Measurements from ENCODE around the gene DYSF.

DNA sequence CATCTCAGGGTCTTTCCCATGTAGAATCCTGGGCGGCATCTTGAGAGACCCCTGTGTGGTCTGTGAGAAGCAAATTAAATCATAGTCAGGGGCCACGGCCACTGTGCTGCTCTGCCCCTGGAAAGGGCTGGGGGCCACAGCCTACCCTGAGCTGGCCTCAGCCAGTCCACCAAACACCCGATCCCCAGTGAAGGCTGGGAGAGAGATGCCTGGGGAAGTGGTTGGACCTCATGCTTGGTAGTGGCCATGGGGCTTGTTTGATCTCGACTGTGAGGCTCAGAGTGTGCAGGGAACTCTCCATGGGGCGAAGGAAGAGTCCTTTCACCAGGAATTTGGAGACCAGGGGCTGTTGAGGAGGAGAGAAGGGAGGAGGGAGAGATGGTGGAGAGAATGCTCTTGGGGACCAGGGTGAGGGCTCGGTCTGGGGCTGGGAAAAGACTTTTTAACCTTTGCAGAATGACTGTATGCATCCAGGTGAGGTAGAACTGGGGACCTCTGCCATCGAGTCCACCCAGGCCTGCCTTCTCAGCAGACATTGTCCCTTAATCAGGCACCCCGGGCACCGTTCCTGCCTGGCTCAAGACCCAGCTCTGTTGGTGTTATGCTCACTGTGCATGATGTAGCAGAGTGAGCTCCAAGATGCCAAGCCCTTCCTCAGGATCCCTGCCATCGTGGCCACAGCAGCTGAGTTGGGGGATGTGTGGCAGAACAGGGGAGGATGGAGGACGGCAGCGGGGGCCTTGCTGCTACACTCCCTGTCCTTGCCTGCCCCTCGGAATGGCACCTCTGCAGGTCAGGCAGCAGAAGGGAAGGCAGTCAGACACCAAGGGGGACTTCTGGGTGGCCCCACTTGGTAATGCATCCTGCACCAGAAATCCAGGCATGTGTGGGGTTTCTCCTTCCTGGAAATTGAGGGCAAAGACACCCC, 249.9 kb downstream of the DYSF start:
- TF ChIP-seq CTCF (IDR thresholded peaks at IDR 0.05) = no peak
- no peak for TF ChIP-seq POLR2A (IDR thresholded peaks at IDR 0.05)
- TF ChIP-seq EP300 (IDR thresholded peaks at IDR 0.05; ENCODE audit: low read depth) = no peak
- no peak for TF ChIP-seq POLR2AphosphoS5 (IDR thresholded peaks at IDR 0.05)

All from transverse colon (tissue), 4 donors.